HG02678 (cell line): ENCODE data around the gene GPI.
"Not testable (repeated sequence)": the region's sequence is repeated elsewhere in the genome, so short reads cannot be mapped to it uniquely, and the experiment has no call there.

Experiments
- ATAC-seq: cut with Tn5 transposase; IDR thresholded peaks from one replicate; pipeline ENCODE4 v1.9.1; 2021; ENCODE audit warnings: mild to moderate bottlenecking, moderate library complexity; ENCODE audit not compliant: unreplicated experiment

The GPI gene

GRCh38 chr19:34366738-34367623 is 2.0 kb downstream of the GPI start:
- no peak for ATAC-seq

DNA sequence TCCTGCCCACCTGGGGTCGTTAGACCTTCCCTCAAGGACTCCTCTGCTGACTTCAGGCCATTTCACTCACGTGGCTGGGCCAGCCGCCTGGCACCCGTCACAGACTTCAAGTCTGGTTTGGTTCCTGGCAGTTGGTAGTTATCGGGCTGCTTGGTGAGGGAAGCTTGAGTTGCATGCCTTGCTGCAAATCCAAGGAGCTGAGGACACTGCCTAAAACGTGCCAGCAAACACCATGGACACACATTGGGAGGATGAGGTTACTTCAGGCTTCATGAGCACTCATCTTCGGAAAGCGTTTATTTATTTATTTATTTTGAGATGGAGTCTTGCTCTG is 2.6 kb downstream of the GPI start:
- no peak for ATAC-seq

DNA sequence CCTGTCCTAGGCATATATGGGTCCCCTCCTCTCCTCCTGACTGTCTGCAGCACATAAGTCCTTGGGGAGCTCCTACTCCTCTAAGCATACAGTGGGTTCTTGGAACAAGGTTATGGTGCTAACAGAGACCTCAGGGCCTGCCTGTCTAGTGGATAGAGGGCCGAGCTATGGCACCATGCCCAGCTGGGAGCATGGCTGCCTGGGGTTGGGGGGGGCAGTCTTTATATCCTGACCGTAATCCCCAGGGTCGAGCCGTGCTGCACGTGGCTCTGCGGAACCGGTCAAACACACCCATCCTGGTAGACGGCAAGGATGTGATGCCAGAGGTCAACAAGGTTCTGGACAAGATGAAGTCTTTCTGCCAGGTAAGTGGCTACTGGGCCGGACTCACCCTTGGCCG is 3.3 kb downstream of the GPI start:
- ATAC-seq: no peak

GRCh38 chr19:34369166-34369565 is 4.2 kb downstream of the GPI start:
- ATAC-seq: not testable (repeated sequence)

GRCh38 chr19:34370117-34370516 is 5.1 kb downstream of the GPI start:
- no peak for ATAC-seq

DNA sequence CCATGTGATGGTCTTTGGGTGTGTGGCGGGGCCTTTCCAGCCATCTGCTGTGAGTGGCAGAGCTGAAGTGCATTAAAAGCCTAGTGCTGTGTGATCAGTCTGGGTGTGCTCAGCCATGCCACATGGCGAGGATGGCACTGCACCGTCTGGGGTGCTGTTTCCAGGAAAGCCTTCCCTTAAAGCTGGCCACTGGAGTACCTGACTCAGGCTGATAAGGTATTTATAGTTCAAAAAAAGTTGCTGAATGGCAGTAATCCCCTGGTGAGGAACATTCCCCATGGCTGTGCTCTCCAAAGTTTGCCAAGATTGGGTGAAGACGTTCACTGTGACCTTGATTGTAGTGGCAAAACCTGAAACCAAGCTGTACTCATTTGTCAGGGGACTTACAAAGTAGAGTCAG is 6.0 kb downstream of the GPI start:
- ATAC-seq: no peak

DNA sequence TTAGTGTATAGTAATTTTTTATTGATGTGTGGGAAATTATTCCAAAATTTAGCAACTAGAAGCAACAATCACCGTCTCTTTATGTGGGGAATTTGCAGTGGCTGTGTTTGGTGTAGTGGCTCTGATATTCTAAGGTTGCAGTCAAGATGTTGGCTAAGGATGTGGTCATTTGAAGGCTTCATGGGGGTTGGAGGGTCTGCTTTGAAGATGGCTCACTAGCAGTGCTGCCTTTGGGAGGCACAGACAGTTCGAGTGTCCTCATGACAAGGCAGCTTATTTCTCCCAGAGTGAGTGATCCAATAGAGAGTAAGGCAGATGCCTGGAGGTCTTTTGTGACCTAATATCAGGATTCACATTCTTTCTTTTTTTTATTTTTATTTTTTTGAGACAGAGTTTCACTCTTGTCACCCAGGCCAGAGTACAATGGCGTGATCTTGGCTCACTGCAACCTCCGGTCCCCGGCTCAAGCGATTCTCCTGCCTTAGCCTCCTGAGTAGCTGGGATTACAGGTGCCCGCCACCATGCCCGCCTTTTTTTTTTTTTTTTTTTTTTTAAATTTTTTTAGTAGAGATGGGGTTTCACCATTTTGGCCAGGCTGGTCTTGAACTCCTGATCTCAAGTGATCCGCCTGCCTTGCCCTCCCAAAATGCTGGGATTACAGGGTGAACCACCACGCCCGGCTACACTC is 8.7 kb downstream of the GPI start:
- no peak for ATAC-seq

- no peak for ATAC-seq
Observed at GRCh38 chr19:34375598-34375997, 10.6 kb downstream of the GPI start.

DNA sequence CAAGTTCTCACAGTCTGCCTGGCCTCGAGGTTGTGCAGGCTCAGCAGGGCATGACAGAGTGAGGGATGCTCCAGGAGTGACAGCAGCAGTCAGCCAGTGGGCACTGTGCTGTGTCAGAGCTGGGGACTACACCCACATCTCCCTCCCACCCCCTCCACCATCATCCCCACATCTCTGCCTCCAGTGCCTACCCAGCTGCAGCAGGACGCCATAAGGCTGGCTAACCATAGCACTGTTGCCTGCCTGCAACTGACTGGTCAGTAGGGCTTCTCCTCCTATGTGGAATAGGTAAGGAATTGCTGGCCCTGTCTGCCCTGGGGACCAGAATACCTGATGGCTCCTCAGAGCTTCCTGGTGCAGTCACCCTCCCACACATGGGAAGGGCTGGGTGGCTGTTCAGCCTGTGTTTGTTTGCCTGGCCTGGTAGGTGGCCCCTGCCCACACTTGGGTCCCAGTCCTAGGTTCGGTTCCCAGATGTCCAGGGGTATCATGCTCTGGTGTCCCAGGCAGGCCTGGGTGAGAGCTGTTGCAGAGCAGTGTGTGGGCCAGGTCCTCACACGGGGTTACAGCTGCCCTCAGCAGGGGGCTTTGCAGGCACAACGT is 15.7 kb downstream of the GPI start:
- no peak for ATAC-seq

- no peak for ATAC-seq
Observed at GRCh38 chr19:34381399-34382251, 16.6 kb downstream of the GPI start.

- ATAC-seq: no peak
Observed at GRCh38 chr19:34382471-34382870, 17.5 kb downstream of the GPI start.

- no peak for ATAC-seq
Observed at GRCh38 chr19:34383599-34383998, 18.6 kb downstream of the GPI start.

DNA sequence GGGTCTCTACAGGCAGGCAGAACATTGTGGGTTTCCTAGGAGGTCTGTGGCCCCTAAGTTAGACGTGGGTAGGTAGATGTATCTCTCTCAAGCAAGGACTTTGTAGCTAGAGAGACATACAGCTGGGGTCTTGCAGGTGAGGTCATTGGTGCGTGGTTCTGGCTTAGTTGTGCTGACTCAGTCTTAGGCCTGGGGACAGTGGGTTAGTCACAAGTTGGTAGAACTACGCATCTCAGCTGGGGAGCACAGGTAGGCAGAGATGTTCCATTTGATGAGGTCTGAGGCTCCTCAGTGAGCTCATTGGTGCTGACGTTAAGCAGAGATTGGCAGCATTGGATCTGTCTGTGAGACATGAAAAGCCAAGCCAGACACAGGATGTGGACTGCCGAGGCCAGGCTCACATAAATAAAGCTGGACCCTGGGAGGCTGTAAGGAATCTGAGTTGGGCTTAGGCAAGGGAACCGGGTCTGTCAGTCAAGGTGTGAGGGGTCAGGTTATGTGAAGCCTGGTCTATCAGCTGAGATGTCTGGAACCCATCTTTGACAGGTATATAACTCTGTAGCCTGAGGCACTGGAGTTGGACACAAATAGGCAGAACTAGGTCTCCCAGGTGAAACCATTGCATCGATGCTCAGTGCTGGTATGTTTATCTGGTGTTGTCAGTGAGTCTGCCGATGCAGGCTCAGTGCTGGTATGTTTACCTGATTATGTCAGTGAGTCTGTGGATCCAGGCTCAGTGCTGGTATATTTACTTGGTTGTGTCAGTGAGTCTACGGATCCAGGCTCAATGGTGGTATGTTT is 21.8 kb downstream of the GPI start:
- ATAC-seq: no peak

DNA sequence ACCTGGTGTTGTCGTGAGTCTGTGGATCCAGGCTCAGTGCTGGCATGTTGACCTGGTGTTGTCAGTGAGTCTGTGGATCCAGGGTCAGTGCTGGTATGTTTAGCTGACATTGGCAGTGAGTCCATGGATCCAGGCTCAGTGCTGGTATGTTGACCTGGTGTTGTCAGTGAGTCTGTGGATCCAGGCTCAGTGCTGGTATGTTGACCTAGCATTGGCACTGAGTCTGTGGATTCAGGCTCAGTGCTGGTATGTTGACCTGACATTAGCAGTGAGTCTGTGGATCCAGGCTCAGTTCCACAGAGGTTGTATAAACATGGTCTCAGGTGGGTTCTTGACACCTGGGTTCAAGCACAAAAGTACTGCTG is 22.4 kb downstream of the GPI start:
- no peak for ATAC-seq

DNA sequence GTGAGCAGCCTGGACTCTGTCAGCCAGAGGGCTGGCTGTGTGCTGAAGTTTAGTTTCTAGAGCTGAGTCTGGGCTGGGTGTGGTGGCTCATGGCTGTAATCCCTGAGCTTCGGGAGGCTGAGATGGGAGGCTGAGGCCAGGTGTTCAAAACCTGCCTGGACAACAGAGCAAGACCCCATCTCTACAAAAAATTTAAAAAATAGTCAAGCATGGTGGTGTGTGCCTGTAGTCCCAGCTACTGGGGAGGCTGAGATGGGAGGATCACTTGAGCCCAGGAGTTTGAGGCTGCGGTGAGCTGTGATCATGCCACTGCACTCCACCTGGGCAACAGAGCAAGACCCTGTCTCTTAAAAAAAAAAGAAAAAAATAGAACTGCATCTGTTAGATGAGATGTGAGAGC is 23.7 kb downstream of the GPI start:
- not testable (repeated sequence) for ATAC-seq

GRCh38 chr19:34391813-34392212 is 26.8 kb downstream of the GPI start:
- ATAC-seq: no peak

- ATAC-seq: no peak
Observed at GRCh38 chr19:34393031-34393430, 28.0 kb downstream of the GPI start.

DNA sequence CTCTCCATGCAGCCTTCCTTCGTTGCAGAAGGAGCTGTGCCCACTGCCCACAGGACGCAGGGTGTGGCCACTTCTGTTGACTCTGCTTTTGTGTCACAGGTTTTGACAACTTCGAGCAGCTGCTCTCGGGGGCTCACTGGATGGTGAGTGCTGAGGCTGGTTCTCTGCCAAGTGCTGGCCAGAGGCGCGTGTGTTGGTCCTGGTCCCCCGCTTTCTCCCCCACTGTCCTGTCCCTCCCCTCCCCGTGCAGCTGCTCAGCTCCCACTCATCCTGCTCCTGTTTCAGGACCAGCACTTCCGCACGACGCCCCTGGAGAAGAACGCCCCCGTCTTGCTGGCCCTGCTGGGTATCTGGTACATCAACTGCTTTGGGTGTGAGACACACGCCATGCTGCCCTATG is 28.6 kb downstream of the GPI start:
- no peak for ATAC-seq

- no peak for ATAC-seq
Observed at GRCh38 chr19:34397853-34398252, 32.9 kb downstream of the GPI start.

DNA sequence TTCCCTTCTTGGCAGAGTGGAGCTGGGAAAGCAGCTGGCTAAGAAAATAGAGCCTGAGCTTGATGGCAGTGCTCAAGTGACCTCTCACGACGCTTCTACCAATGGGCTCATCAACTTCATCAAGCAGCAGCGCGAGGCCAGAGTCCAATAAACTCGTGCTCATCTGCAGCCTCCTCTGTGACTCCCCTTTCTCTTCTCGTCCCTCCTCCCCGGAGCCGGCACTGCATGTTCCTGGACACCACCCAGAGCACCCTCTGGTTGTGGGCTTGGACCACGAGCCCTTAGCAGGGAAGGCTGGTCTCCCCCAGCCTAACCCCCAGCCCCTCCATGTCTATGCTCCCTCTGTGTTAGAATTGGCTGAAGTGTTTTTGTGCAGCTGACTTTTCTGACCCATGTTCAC is 34.9 kb downstream of the GPI start:
- no peak for ATAC-seq
